MCF 10A (cell line): ENCODE data around the gene RGS7. TPM values are rescaled to one million over a fixed set of nuclear protein-coding genes. Genes with fewer than 3 reads are reported as not detected.
"Not testable (repeated sequence)": the region's sequence is repeated elsewhere in the genome, so short reads cannot be mapped to it uniquely, and the experiment has no call there.

Experiments used
- BruUV-seq: library from RNA; stranded (reverse); fragments of 400-500 nt; replicated peaks from 2 replicates; lab custom pipeline; 2021; lab: Mats Ljungman, UMichigan
- CTCF ChIA-PET: fragments of 300-600 bp; sonication (Branson Sonifier 250); formaldehyde crosslinking; extraction: SDS; loops from one replicate; lab custom pipeline; 2021; ENCODE audit warnings: antibody characterized with exemption, inconsistent platforms; lab: Yijun Ruan, JAX
- POLR2A ChIA-PET: fragments of 300-600, 350-650 bp; sonication (Branson Sonifier 250); formaldehyde crosslinking; extraction: SDS; loops from one replicate; lab custom pipeline; 2020; ENCODE audit warnings: antibody characterized with exemption, inconsistent platforms; lab: Yijun Ruan, JAX
- DNase-seq: peaks from one replicate; pipeline ENCODE4 v3.0.0-alpha.2; 2018; ENCODE audit not compliant: unreplicated experiment
- H3K27ac Mint-ChIP-seq: one replicate; pipeline ENCODE4 v1.8.0; 2022; ENCODE audit warnings: mild to moderate bottlenecking, low read depth, mixed read lengths; ENCODE audit not compliant: unreplicated experiment
- H3K27me3 Mint-ChIP-seq: one replicate; pipeline ENCODE4 v1.8.0; 2022; ENCODE audit warnings: mixed read lengths; ENCODE audit not compliant: insufficient read depth, unreplicated experiment
- H3K36me3 Mint-ChIP-seq: one replicate; pipeline ENCODE4 v1.8.0; 2022; ENCODE audit warnings: mild to moderate bottlenecking, moderate library complexity, mixed read lengths; ENCODE audit not compliant: insufficient read depth, unreplicated experiment
- H3K4me1 Mint-ChIP-seq: one replicate; pipeline ENCODE4 v1.8.0; 2022; ENCODE audit warnings: mixed read lengths; ENCODE audit not compliant: insufficient read depth, unreplicated experiment
- H3K4me3 Mint-ChIP-seq: one replicate; pipeline ENCODE4 v1.8.0; 2022; ENCODE audit warnings: mild to moderate bottlenecking, moderate library complexity, mixed read lengths; ENCODE audit not compliant: unreplicated experiment
- H3K9me3 Mint-ChIP-seq: one replicate; pipeline ENCODE4 v1.8.0; 2022; ENCODE audit warnings: mixed read lengths; ENCODE audit not compliant: unreplicated experiment
- CTCF ChIP-seq: fragments of 200-600 bp; IDR thresholded peaks from one replicate; pipeline ENCODE4 v1.8.0; 2022; ENCODE audit warnings: antibody characterized with exemption, mild to moderate bottlenecking; ENCODE audit not compliant: unreplicated experiment
- intact Hi-C: fragments of 100-400 bp; cut with micrococcal nuclease; formaldehyde crosslinking; loops from 2 replicates; pipeline ENCODE4 v1.14.1; 2022
- total RNA-seq: library from RNA; stranded (reverse); gene quantifications from 2 replicates; pipeline ENCODE4 v1.2.3, GENCODE V29; 2022

Gene RGS7
- total RNA-seq, 1 experiment from 2014 or later, result 0.42 TPM

GRCh38 chr1:240985081-240985480, 371.9 kb downstream of the RGS7 start:
- Mint-ChIP-seq H3K4me3 (no peak overlapping the region), H3K36me3 (no peaks in the 10 kb centered on the region), H3K27ac (no peak overlapping the region), H3K4me1 (no peaks in the 10 kb centered on the region), H3K27me3 (no peaks in the 10 kb centered on the region), H3K9me3 (no peaks in the 10 kb centered on the region)
- DNase-seq, result no peak
- BruUV-seq, result no TSS peak
- intact Hi-C loops, result no loop called here
- POLR2A ChIA-PET, result interaction anchor here (0.7 to 1.0 kb wide), 2 partner anchors 16 to 251 kb away, joined by 3 read pairs; no protein-coding TSS in a partner anchor
- CTCF ChIA-PET, result interaction anchor here (0.7 kb wide), 1 partner anchor 19 kb away, joined by 3 read pairs; no protein-coding TSS in a partner anchor
- TF ChIP-seq CTCF, result no peak

GRCh38 chr1:240980342-240980741, 376.7 kb downstream of the RGS7 start:
- H3K27ac Mint-ChIP-seq, result no peak overlapping the region
- H3K9me3 Mint-ChIP-seq, result peaks cover 8% of the 10 kb centered on the region
- no peak for DNase-seq
- H3K36me3 Mint-ChIP-seq, result no peaks in the 10 kb centered on the region
- no peak for TF ChIP-seq CTCF
- no TSS peak for BruUV-seq
- no peaks in the 10 kb centered on the region for H3K4me1 Mint-ChIP-seq
- intact Hi-C loops, result no loop called here
- H3K27me3 Mint-ChIP-seq, result no peaks in the 10 kb centered on the region
- ChIA-PET POLR2A (interaction anchor here (1.9 kb wide), 1 partner anchor 10 kb away, joined by 8 read pairs; no protein-coding TSS in a partner anchor), CTCF (interaction anchor here (0.7 to 3.6 kb wide), 4 partner anchors 9 to 1828 kb away, joined by 3 to 20 read pairs (median 5); no protein-coding TSS in a partner anchor)
- no peak overlapping the region for H3K4me3 Mint-ChIP-seq

- ChIA-PET CTCF (interaction anchor here (1.8 to 2.0 kb wide), 2 partner anchors 10 to 509 kb away, joined by 9 to 13 read pairs; no protein-coding TSS in a partner anchor), POLR2A (no interaction called here)
- intact Hi-C loops, result no loop called here
- TF ChIP-seq CTCF, result no peak
- DNase-seq, result no peak
- Mint-ChIP-seq H3K4me3 (no peak overlapping the region), H3K9me3 (peaks cover 8% of the 10 kb centered on the region), H3K4me1 (no peaks in the 10 kb centered on the region), H3K36me3 (no peaks in the 10 kb centered on the region), H3K27ac (no peak overlapping the region), H3K27me3 (no peaks in the 10 kb centered on the region)
- BruUV-seq, result no TSS peak
These were observed 380.3 kb downstream of the RGS7 start for GRCh38 chr1:240976685-240977084.

- no peak for DNase-seq
- TF ChIP-seq CTCF, result no peak
- peaks cover 8% of the 10 kb centered on the region for H3K9me3 Mint-ChIP-seq
- ChIA-PET CTCF (no interaction called here), POLR2A (no interaction called here)
- H3K27ac Mint-ChIP-seq, result no peak overlapping the region
- no peaks in the 10 kb centered on the region for H3K27me3 Mint-ChIP-seq
- no peak overlapping the region for H3K4me3 Mint-ChIP-seq
- intact Hi-C loops, result no loop called here
- H3K4me1 Mint-ChIP-seq, result no peaks in the 10 kb centered on the region
- BruUV-seq, result no TSS peak
- no peaks in the 10 kb centered on the region for H3K36me3 Mint-ChIP-seq
These were observed 383.1 kb downstream of the RGS7 start for GRCh38 chr1:240973875-240974274.

- DNase-seq, H3K27ac Mint-ChIP-seq, intact Hi-C loops, H3K4me1 Mint-ChIP-seq, H3K9me3 Mint-ChIP-seq, H3K27me3 Mint-ChIP-seq, BruUV-seq, H3K36me3 Mint-ChIP-seq, H3K4me3 Mint-ChIP-seq, POLR2A ChIA-PET: not testable (repeated sequence)
- CTCF ChIA-PET, result interaction anchor here (0.6 kb wide), 2 partner anchors 254 to 1294 kb away, joined by 3 read pairs; no protein-coding TSS in a partner anchor
These were observed 384.9 kb downstream of the RGS7 start for GRCh38 chr1:240972059-240972458.
